ENCODE data around the gene APOL5. TPM values are rescaled to one million over a fixed set of nuclear protein-coding genes. Genes with fewer than 3 reads are reported as not detected.
A peak's percentile ranks its signal among the peaks of the same experiment; 100 is the strongest.

Gene APOL5
- total and polyA plus RNA-seq, 9 of the 15 experiments (the other 6 are each of a cell fraction or from before 2014, with no cell fraction given), result not detected

DNA sequence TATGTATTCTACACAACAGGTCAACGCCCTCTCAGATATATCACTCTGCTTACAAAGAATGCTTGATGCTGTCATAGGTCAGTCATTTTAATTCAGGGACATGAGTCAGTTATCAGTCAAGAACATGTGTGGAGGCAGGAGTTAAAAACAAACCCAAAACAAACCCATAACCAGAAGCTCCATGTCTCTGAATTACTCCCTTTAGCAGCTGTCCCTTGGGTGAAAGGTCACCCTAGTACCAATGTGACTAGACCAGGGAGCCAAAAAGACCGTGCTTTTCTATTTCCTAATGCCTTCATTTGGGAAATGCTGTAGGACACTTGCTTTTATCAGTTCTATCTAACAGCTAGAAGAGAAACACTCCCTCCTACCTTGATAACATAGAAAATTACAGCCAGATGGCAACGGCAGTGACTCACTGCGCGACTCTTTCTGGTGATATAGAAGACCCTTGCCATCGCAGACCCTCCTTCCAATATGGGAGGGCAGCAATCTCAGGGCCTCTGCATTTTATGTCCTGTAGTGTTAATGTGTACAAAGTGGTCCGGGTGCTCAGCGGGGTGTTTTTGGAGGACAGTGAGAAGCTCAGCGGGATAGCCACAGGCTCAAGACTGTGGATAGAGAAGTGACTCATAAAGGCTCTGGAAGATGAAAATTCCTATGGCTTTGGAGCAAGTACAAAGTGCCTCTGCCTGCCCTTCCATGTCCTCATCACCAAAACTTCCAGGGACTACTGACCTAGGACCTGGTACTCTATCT, 24.8 kb downstream of the APOL5 start:
- FAIRE-seq (peak; percentile 97), ATAC-seq (peak; percentile 97), DNase-seq (ENCODE audit: extremely low read depth in 1 of 4, low spot score in 3 of 4) (peak; percentile 54 to 88 (median 67))
- Histone ChIP-seq H3K27ac (ENCODE audit: extremely low read depth, low read depth, low read length) (peak overlapping the region; percentile 71), H3K4me2 (ENCODE audit: insufficient read depth, low read length) (peak overlapping the region; percentile 61), H3K9me3 (replicated peaks; ENCODE audit: control insufficient read depth, insufficient read depth, low read depth, low read length) (no peaks in the 10 kb centered on the region), H3K27me3 (ENCODE audit: control insufficient read depth in 2 of 2, insufficient read depth in 2 of 2, low read length in 2 of 2) (no peaks in the 10 kb centered on the region), H3K79me2 (ENCODE audit: control insufficient read depth, insufficient read depth, low read length) (no peaks in the 10 kb centered on the region), H3K36me3 (ENCODE audit: control insufficient read depth, insufficient read depth, low read length) (0 out of 3 replicates have a peak, but pooled peaks cover 8% of the 10 kb centered on the region), H3K9me1 (ENCODE audit: control insufficient read depth, insufficient read depth, low read length) (peaks cover 3% of the 10 kb centered on the region), H3K4me1 (replicated peaks in 1 of 2; ENCODE audit: control insufficient read depth in 2 of 2, insufficient read depth in 2 of 2, low read length in 2 of 2) (peaks cover 3 to 30% of the 10 kb centered on the region in 2 experiments; a peak in 4 of 5 replicates), H3K9ac (ENCODE audit: insufficient read depth in 1 of 2, low read depth in 2 of 2, low read length in 2 of 2) (no peak overlapping the region; a peak in 1 of 4 replicates), H4K20me1 (replicated peaks; ENCODE audit: control insufficient read depth, insufficient read depth, low read length) (no peaks in the 10 kb centered on the region), H2AFZ (ENCODE audit: low read depth, low read length) (peak overlapping the region; percentile 11; the same call in 1 of the 2 replicates), H3K4me3 (no peak overlapping the region)
- 4% methylated on average over 9 of the region's 9 CpGs for WGBS (ENCODE audit: insufficient coverage, low coverage, missing lambda C conversion rate)
- BruUV-seq (replicated peaks), result TSS peak; percentile 14
- intact Hi-C loops (cut with micrococcal nuclease) (no loop called here), in situ Hi-C loops (cut with MboI) (no loop called here)
- POLR2A ChIA-PET, result interaction anchor here (0.6 to 1.5 kb wide), 3 partner anchors 17 to 415 kb away, joined by 3 read pairs; no protein-coding TSS in a partner anchor
- CTCF ChIA-PET (ENCODE audit: low intra/inter-chr PET ratio), result no interaction called here
- TF ChIP-seq ZNF644 (tag; IDR thresholded peaks at IDR 0.05; ENCODE audit: low read depth) (peak; percentile 59; the same call in 1 of the 2 replicates), NR2C1 (IDR thresholded peaks at IDR 0.05) (peak; percentile 94), NR2C1 (tag; IDR thresholded peaks at IDR 0.05) (peak; percentile 95), JUN (IDR thresholded peaks at IDR 0.05; ENCODE audit: borderline replicate concordance, low read depth, low read length) (peak; percentile 73), JUN (CRISPR knock-in tag; IDR thresholded peaks at IDR 0.05; ENCODE audit: borderline replicate concordance) (no peak), CEBPB (tag; IDR thresholded peaks at IDR 0.05) (no peak), ZBTB7A (IDR thresholded peaks at IDR 0.05; ENCODE audit: borderline replicate concordance, control insufficient read depth, low read depth, low read length) (peak; percentile 78; the same call in 1 of the 2 replicates), MEF2D (tag; conservative IDR thresholded peaks at IDR 0.05; ENCODE audit: low read depth) (peak; percentile 38; the same call in 1 of the 2 replicates), NFIC (IDR thresholded peaks at IDR 0.05) (peak; percentile 72), ARNT (IDR thresholded peaks at IDR 0.05) (peak in 1 of 2 experiments; percentile 77; a peak in 2 of 4 replicates), POLR2AphosphoS5 (IDR thresholded peaks at IDR 0.05; ENCODE audit: control insufficient read depth, insufficient read depth, low read depth, low read length) (peak; percentile 74)
- TF ChIP-seq, protein P1, sequence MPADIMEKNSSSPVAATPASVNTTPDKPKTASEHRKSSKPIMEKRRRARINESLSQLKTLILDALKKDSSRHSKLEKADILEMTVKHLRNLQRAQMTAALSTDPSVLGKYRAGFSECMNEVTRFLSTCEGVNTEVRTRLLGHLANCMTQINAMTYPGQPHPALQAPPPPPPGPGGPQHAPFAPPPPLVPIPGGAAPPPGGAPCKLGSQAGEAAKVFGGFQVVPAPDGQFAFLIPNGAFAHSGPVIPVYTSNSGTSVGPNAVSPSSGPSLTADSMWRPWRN (IDR thresholded peaks at IDR 0.05; ENCODE audit: low read depth), result 0 out of 2 replicates have a peak, but pooled peaks have one; percentile 65
- TF ChIP-seq, protein P2, sequence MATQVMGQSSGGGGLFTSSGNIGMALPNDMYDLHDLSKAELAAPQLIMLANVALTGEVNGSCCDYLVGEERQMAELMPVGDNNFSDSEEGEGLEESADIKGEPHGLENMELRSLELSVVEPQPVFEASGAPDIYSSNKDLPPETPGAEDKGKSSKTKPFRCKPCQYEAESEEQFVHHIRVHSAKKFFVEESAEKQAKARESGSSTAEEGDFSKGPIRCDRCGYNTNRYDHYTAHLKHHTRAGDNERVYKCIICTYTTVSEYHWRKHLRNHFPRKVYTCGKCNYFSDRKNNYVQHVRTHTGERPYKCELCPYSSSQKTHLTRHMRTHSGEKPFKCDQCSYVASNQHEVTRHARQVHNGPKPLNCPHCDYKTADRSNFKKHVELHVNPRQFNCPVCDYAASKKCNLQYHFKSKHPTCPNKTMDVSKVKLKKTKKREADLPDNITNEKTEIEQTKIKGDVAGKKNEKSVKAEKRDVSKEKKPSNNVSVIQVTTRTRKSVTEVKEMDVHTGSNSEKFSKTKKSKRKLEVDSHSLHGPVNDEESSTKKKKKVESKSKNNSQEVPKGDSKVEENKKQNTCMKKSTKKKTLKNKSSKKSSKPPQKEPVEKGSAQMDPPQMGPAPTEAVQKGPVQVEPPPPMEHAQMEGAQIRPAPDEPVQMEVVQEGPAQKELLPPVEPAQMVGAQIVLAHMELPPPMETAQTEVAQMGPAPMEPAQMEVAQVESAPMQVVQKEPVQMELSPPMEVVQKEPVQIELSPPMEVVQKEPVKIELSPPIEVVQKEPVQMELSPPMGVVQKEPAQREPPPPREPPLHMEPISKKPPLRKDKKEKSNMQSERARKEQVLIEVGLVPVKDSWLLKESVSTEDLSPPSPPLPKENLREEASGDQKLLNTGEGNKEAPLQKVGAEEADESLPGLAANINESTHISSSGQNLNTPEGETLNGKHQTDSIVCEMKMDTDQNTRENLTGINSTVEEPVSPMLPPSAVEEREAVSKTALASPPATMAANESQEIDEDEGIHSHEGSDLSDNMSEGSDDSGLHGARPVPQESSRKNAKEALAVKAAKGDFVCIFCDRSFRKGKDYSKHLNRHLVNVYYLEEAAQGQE (IDR thresholded peaks at IDR 0.05; ENCODE audit: borderline replicate concordance), result peak; percentile 28; the same call in 1 of the 2 replicates
- TF ChIP-seq, protein P2 (CRISPR knock-in tag; IDR thresholded peaks at IDR 0.05; ENCODE audit: low read depth), result no peak
